WERI-Rb-1 (cell line): Measurements from ENCODE around the gene PAX8.

Experiments
- DNase-seq: peaks from one replicate; pipeline ENCODE4 v3.0.0-alpha.2; 2020
- H3K27ac ChIP-seq: fragments of 250-450 bp; sonication (Bioruptor Pico); 2 replicates; pipeline ENCODE4 v1.5.1; 2020; ENCODE audit warnings: mild to moderate bottlenecking, moderate library complexity
- H3K27me3 ChIP-seq: fragments of 250-450 bp; sonication (Bioruptor Pico); 2 replicates; pipeline ENCODE4 v1.5.1; 2021; ENCODE audit warnings: mild to moderate bottlenecking, low read depth, moderate library complexity; ENCODE audit not compliant: insufficient read depth, severe bottlenecking
- H3K36me3 ChIP-seq: fragments of 250-450 bp; sonication (Bioruptor Pico); 2 replicates; pipeline ENCODE4 v1.5.1; 2020; ENCODE audit warnings: mild to moderate bottlenecking, moderate library complexity
- H3K4me3 ChIP-seq: 2 replicates; pipeline ENCODE4 v1.5.1; 2011; ENCODE audit warnings: low read depth, mild to moderate bottlenecking, control low read depth, low read length
- H3K9me3 ChIP-seq: fragments of 250-450 bp; sonication (Bioruptor Pico); 2 replicates; pipeline ENCODE4 v1.5.1; 2021; ENCODE audit warnings: mild to moderate bottlenecking, moderate library complexity; ENCODE audit not compliant: severe bottlenecking
- TF ChIP-seq, protein P1 (sequence below): IDR thresholded peaks from 2 replicates; pipeline ENCODE4 v1.5.1; 2011; ENCODE audit warnings: low read depth, mild to moderate bottlenecking, control low read depth, inconsistent platforms, low read length

PAX8 gene

GRCh38 chr2:113264713-113265403, 13.9 kb downstream of the PAX8 start:
- H3K36me3 ChIP-seq, result no peaks in the 10 kb centered on the region
- no peak overlapping the region for H3K4me3 ChIP-seq
- no peaks in the 10 kb centered on the region for H3K27me3 ChIP-seq
- TF ChIP-seq, protein P1, sequence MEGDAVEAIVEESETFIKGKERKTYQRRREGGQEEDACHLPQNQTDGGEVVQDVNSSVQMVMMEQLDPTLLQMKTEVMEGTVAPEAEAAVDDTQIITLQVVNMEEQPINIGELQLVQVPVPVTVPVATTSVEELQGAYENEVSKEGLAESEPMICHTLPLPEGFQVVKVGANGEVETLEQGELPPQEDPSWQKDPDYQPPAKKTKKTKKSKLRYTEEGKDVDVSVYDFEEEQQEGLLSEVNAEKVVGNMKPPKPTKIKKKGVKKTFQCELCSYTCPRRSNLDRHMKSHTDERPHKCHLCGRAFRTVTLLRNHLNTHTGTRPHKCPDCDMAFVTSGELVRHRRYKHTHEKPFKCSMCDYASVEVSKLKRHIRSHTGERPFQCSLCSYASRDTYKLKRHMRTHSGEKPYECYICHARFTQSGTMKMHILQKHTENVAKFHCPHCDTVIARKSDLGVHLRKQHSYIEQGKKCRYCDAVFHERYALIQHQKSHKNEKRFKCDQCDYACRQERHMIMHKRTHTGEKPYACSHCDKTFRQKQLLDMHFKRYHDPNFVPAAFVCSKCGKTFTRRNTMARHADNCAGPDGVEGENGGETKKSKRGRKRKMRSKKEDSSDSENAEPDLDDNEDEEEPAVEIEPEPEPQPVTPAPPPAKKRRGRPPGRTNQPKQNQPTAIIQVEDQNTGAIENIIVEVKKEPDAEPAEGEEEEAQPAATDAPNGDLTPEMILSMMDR, result no peak
- H3K9me3 ChIP-seq, result no peaks in the 10 kb centered on the region
- H3K27ac ChIP-seq, result no peak overlapping the region
- no peak for DNase-seq

- Histone ChIP-seq H3K9me3 (no peaks in the 10 kb centered on the region), H3K4me3 (no peak overlapping the region), H3K36me3 (no peaks in the 10 kb centered on the region), H3K27me3 (no peaks in the 10 kb centered on the region), H3K27ac (no peak overlapping the region)
- TF ChIP-seq, protein P1, result no peak
- DNase-seq, result no peak
These were observed 15.2 kb downstream of the PAX8 start for GRCh38 chr2:113263546-113263945.

DNA sequence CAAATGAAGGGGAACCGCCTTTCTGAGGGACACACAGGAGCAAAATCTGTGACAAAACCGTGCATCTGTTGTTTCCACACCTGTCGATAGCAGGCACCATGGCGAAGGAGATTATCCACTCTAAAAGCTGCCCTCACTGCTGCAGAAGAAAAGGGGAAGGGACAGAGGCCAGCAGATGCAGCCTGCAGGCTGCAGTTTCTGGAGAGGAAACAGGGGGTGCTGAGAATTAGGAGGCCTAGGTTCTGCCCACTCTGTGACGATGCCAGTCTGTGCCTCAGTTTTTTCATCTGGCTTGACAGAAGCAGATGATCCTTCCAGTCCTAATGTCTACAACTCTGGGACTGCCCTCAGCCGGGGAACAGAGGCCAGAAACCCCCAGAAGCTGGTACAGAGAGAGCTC, 17.7 kb downstream of the PAX8 start:
- no peaks in the 10 kb centered on the region for H3K9me3 ChIP-seq
- H3K27me3 ChIP-seq, result no peaks in the 10 kb centered on the region
- peak overlapping the region; percentile 57 for H3K27ac ChIP-seq
- no peaks in the 10 kb centered on the region for H3K36me3 ChIP-seq
- TF ChIP-seq, protein P1, result peak; percentile 18; the same call in 1 of the 2 replicates
- H3K4me3 ChIP-seq, result no peak overlapping the region
- peak; percentile 35 for DNase-seq

DNA sequence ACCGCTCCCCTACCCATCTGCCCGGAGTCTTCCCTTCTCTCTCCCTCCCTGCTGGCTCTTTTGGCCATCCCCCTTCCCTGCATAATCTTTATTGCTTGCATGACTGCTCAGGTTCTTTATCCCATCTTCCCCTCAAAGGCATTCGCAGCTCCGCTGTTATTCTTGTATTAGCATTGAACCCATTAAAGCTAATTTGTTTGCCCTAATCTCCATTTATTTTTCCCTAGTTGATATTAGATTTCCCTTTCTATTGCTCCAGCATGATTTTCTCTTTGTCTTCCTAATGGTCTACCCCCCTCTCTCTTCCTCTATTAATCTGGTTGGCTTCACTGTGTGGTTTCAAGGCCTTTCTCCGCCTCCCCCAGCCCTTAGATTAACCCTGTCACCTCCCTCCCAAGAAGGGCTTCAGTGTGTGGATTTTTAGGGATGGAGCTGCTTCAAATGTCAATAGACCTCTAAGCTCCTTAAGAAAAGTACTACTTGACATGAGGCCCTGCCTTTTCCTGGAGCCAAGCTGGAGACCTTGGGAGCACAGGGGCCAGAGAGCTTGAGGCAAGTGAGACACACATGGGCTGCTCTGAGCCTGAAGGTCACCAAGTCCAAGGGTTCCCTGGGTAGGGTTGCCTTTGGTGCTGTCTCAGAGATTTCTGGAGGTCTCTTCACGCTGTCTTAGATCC, 20.1 kb downstream of the PAX8 start:
- TF ChIP-seq, protein P1, result no peak

GRCh38 chr2:113257516-113258264, 21.0 kb downstream of the PAX8 start:
- Histone ChIP-seq H3K27me3 (no peaks in the 10 kb centered on the region), H3K27ac (peak overlapping the region; percentile 55), H3K4me3 (no peak overlapping the region; the same call in 1 of the 2 replicates), H3K9me3 (no peaks in the 10 kb centered on the region), H3K36me3 (no peaks in the 10 kb centered on the region)
- no peak for DNase-seq
- TF ChIP-seq, protein P1, result no peak

More for the DNA sequence above, 20.1 kb downstream of the PAX8 start:
- peak; percentile 79 for DNase-seq
- H3K36me3 ChIP-seq, result no peaks in the 10 kb centered on the region
- H3K27me3 ChIP-seq, result no peaks in the 10 kb centered on the region
- no peaks in the 10 kb centered on the region for H3K9me3 ChIP-seq
- H3K27ac ChIP-seq, result peak overlapping the region; percentile 55
- no peak overlapping the region; the same call in 1 of the 2 replicates for H3K4me3 ChIP-seq
